Measurements from ENCODE around the gene FARP2.

DNA sequence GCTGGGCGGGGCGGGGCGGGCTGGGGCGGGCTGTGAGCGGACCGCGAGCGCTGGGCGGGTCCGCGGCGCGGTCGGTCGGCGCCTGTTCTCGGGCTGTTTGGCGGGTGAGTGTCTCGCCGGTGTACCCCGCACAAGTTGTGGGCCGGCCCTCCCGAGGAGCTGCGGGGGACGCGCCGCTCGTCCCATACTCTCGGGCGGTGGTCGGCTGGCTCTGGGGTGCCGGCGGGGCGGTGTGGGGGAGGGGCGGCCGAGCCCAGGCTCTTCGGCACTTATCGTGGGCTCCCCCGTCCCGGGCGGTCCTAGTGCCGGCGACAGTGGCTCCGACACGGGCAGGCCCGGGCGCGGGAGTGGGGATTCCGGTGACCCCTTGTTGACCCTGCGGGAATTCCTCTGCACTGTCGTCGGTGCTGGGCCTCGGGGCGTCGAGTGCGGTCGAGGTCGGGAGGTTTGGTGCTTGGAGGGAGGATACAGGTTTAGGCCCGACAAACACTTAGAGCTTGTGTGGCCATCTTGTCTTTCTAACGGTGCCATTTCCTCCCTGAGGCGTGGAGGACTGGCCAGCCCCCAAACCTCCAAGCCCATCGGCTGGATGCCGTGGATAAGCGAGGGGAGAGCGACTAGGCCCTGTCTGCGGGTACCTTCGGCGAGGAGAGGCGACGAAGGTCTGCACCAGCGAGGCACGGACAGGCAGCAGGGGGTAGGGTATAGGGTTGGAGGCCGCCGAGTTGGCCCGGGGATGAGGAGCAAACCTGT, 40.0 kb upstream of the FARP2 start, which contains the start of gene SEPTIN2:
- TF ChIP-seq CTCF (IDR thresholded peaks at IDR 0.05) (no peak), POLR2A (IDR thresholded peaks at IDR 0.05) (peak; percentile 47 to 69)

Data from heart left ventricle (tissue), 13 donors.